ENCODE results near the gene MUTYH. TPM values are rescaled to one million over a fixed set of nuclear protein-coding genes. Genes with fewer than 3 reads are reported as not detected.
A peak's percentile ranks its signal among the peaks of the same experiment; 100 is the strongest.

MUTYH gene
- total and polyA plus RNA-seq, 8 donors, result 11.6 to 88.7 (median 19.7) TPM

DNA sequence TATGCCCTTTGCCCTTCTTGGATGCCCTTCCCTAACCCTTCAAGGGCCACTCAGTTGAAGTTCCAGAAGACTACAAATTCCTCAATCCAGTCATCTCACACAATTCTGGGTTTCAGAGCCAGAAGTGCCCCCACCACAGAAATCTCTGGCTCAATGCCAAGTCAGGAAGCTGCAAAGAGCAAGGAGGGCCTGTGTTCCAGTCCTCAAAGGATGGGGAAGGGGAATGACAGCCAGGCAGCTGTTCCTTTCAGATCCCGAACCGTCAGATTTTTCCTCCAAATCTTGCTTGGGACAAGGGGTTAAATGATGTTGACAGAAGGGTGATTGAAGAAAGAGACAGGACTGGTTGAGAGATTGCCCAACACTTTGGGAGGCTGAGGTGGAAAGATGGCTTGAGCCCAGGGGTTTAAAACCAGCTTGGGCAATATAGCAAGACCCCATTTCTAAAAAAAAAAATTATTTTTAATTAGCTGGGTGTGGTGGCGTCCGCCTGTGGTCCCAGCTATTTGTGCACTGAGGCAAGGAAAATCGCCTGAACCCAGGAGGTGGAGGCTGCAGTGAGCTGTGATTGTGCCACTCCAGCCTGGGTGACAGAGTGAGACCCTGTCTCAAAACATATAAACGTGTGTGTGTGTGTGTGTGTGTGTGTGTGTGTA lies 14.3 kb downstream of the MUTYH start:
- Histone ChIP-seq H3K4me3 (peak overlapping the region in 3 of 4 donors; percentile 51 to 75 (median 66)), H3K27me3 (peaks cover 0 to 5% (median 0%) of the 10 kb centered on the region in 3 donors)

DNA sequence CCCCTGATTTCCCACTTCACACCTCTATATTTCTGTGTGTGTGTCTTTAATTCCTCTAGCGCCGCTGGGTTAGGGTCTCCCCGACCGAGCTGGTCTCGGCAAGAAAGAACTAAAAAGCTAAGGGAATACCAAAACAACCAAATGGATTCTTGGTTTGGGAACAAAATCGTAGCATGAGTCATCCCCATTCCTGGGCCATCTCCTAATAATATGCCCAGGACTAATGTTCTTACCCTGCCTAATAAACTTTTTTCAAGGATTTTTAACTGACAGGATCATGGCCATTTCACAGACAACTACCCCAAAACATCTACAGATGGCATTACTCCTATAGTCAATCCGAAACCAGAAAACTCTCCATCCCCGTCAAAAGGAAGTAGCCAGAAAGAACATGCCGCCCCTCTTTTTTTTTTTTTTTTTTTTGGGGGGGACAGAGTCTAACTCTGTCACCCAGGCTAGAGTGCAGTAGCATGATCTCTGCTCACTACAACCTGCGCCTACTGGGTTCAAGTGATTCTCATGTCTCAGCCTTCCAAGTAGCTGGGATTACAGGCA lies 17.7 kb downstream of the MUTYH start:
- WGBS, 5 donors, result 83 to 93% (median 89%) methylated on average over 10 of the region's 10 CpGs
- H3K9me3 ChIP-seq, result no peaks in the 10 kb centered on the region
- DNase-seq, result peak in 1 of 2 donors; percentile 4
- TF ChIP-seq POLR2A (IDR thresholded peaks at IDR 0.05) (no peak), EP300 (IDR thresholded peaks at IDR 0.05) (no peak), POLR2AphosphoS5 (IDR thresholded peaks at IDR 0.05) (no peak), CTCF (IDR thresholded peaks at IDR 0.05) (no peak)
- H3K4me1 ChIP-seq, result peaks cover 13 to 21% (median 14%) of the 10 kb centered on the region in 4 donors
- H3K27ac ChIP-seq, result no peak overlapping the region
- no peaks in the 10 kb centered on the region for H3K36me3 ChIP-seq
- no peak overlapping the region for H3K4me3 ChIP-seq
- intact Hi-C loops (cut with DNase I; ENCODE audit: low total_unique reads), result no loop called here
- peaks cover 0 to 5% (median 0%) of the 10 kb centered on the region in 3 donors for H3K27me3 ChIP-seq

More for the DNA sequence above, 14.3 kb downstream of the MUTYH start:
- H3K9me3 ChIP-seq, result no peaks in the 10 kb centered on the region
- WGBS, 5 donors, result 57 to 67% (median 60%) methylated on average over 6 of the region's 6 CpGs
- TF ChIP-seq CTCF (IDR thresholded peaks at IDR 0.05) (no peak), POLR2A (IDR thresholded peaks at IDR 0.05) (no peak), EP300 (IDR thresholded peaks at IDR 0.05) (no peak), POLR2AphosphoS5 (IDR thresholded peaks at IDR 0.05) (no peak)
- peaks cover 17 to 39% (median 20%) of the 10 kb centered on the region in 4 donors for H3K4me1 ChIP-seq
- intact Hi-C loops (cut with DNase I; ENCODE audit: low total_unique reads), result no loop called here
- peaks cover 4 to 26% (median 19%) of the 10 kb centered on the region in 4 donors for H3K36me3 ChIP-seq
- peak overlapping the region in 1 of 5 donors; percentile 71 for H3K27ac ChIP-seq
- DNase-seq, result peak; percentile 22 to 41

DNA sequence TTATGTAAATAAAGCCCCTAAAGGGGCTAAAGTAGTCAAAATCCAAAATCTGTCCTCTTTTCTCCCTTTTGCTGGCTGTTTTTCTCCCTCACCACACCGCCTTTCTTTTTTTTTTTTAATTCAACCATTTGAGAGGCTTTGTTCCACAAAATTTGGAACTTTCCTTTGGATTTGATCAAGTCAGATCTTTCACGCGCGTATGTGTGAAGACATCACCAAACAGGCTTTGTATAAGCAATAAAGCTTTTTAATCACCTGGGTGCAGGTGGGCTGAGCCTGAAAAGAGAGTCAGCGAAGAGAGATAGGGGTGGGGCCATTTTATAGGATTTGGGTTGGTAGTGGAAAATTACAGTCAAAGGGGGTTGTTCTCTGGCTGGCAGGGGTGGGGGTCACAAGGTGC lies 18.8 kb downstream of the MUTYH start:
- H3K27me3 ChIP-seq, result no peaks in the 10 kb centered on the region
- 87 to 94% (median 90%) methylated on average over 5 of the region's 5 CpGs for WGBS, 5 donors
- H3K4me1 ChIP-seq, result peaks cover 2 to 10% (median 3%) of the 10 kb centered on the region in 4 donors
- H3K4me3 ChIP-seq, result no peak overlapping the region
- no peak overlapping the region for H3K27ac ChIP-seq
- no peak for DNase-seq
- no peaks in the 10 kb centered on the region for H3K36me3 ChIP-seq
- TF ChIP-seq EP300 (IDR thresholded peaks at IDR 0.05) (no peak), CTCF (IDR thresholded peaks at IDR 0.05) (no peak), POLR2AphosphoS5 (IDR thresholded peaks at IDR 0.05) (no peak), POLR2A (IDR thresholded peaks at IDR 0.05) (no peak)
- H3K9me3 ChIP-seq, result no peaks in the 10 kb centered on the region
- intact Hi-C loops (cut with DNase I; ENCODE audit: low total_unique reads), result no loop called here

DNA sequence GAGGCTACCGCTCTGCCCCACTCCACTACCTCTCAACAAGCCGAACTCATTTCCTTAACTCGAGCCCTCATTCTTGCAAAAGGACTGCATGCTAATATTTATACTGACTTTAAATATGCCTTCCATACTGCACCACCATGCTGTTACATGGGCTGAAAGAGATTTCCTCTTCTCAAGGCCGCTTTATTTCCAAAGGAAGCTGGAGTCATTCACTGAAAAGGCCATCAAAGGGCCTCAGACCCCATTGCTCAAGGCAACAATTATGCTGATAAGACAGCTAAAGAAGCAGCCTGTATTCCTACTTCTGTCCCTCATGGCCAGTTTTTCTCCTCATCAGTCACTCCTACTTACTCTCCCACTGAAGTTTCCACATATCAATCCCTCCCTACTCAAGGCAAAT lies 20.5 kb downstream of the MUTYH start:
- Histone ChIP-seq H3K27ac (no peak overlapping the region), H3K4me1 (peaks cover 0 to 2% (median 0%) of the 10 kb centered on the region in 4 donors), H3K9me3 (no peaks in the 10 kb centered on the region), H3K4me3 (no peak overlapping the region), H3K36me3 (no peaks in the 10 kb centered on the region), H3K27me3 (no peaks in the 10 kb centered on the region)
- 85 to 96% (median 91%) methylated on average over 4 of the region's 4 CpGs for WGBS, 5 donors
- intact Hi-C loops (cut with DNase I; ENCODE audit: low total_unique reads), result no loop called here
- no peak for DNase-seq
- TF ChIP-seq CTCF (IDR thresholded peaks at IDR 0.05), result no peak
- no peak for TF ChIP-seq POLR2AphosphoS5 (IDR thresholded peaks at IDR 0.05)
- no peak for TF ChIP-seq POLR2A (IDR thresholded peaks at IDR 0.05)
- TF ChIP-seq EP300 (IDR thresholded peaks at IDR 0.05), result no peak

Data from stomach (tissue), 9 donors.